ENCODE measurements around the gene CDC34. TPM values are rescaled to one million over a fixed set of nuclear protein-coding genes. Genes with fewer than 3 reads are reported as not detected.

Gene CDC34
- polyA plus RNA-seq, 1 experiment: 34.0 TPM

- Histone ChIP-seq H3K4me3 (ENCODE audit: low read depth, low read length) (no peak overlapping the region), H3K9me3 (ENCODE audit: control insufficient read depth, insufficient read depth, low read length) (no peaks in the 10 kb centered on the region; the same call in 1 of the 2 replicates), H3K27ac (ENCODE audit: low read depth, low read length) (no peak overlapping the region), H3K27me3 (ENCODE audit: control insufficient read depth, insufficient read depth, low read length) (peaks cover 22% of the 10 kb centered on the region)
- TF ChIP-seq CTCF (IDR thresholded peaks at IDR 0.05; ENCODE audit: low read depth, low read length): no peak
- ChIA-PET CTCF (no interaction called here), POLR2A (no interaction called here)
- DNase-seq (ENCODE audit: low read depth, low spot score): no peak
Measured at GRCh38 chr19:591099-591958, 59.8 kb downstream of the CDC34 start.

Other genes with a start within 250 kb of the CDC34 start
- gene PLPP2, start 240.4 kb upstream of the CDC34 start, polyA plus RNA-seq (2011; rRNA removed): 3.9 and 7.5 TPM in 2 replicates
- 14.5 and 25.5 TPM in 2 replicates for gene MIER2, start 187.0 kb upstream of the CDC34 start, polyA plus RNA-seq (2011; rRNA removed)
- 0.05 TPM in 1 of 2 replicates, not detected in the other for gene C2CD4C, start 122.6 kb upstream of the CDC34 start, polyA plus RNA-seq (2011; rRNA removed)
- gene SHC2, start 70.7 kb upstream of the CDC34 start, polyA plus RNA-seq (2011; rRNA removed): 1.3 and 2.2 TPM in 2 replicates
- not detected in 2 replicates for gene MADCAM1, start 35.3 kb upstream of the CDC34 start, polyA plus RNA-seq (2011; rRNA removed)
- 2.6 and 4.1 TPM in 2 replicates for gene TPGS1, start 24.3 kb upstream of the CDC34 start, polyA plus RNA-seq (2011; rRNA removed)
- gene GZMM, start 12.3 kb downstream of the CDC34 start, polyA plus RNA-seq (2011; rRNA removed): not detected in 2 replicates
- gene BSG, start 40.8 kb downstream of the CDC34 start, polyA plus RNA-seq (2011; rRNA removed): 404 and 515 TPM in 2 replicates
- 0.33 and 0.58 TPM in 2 replicates for gene HCN2, start 58.1 kb downstream of the CDC34 start, polyA plus RNA-seq (2011; rRNA removed)
- 15.5 and 21.1 TPM in 2 replicates for gene POLRMT, start 101.8 kb downstream of the CDC34 start, polyA plus RNA-seq (2011; rRNA removed)
- gene FGF22, start 108.1 kb downstream of the CDC34 start, polyA plus RNA-seq (2011; rRNA removed): not detected in 2 replicates
- 1.7 and 3.1 TPM in 2 replicates for gene RNF126, start 131.5 kb downstream of the CDC34 start, polyA plus RNA-seq (2011; rRNA removed)
- 21.2 and 23.2 TPM in 2 replicates for gene FSTL3, start 144.6 kb downstream of the CDC34 start, polyA plus RNA-seq (2011; rRNA removed)
- not detected in 2 replicates for gene PRSS57, start 163.7 kb downstream of the CDC34 start, polyA plus RNA-seq (2011; rRNA removed)
- 1.8 and 2.4 TPM in 2 replicates for gene PALM, start 177.2 kb downstream of the CDC34 start, polyA plus RNA-seq (2011; rRNA removed)
- gene MISP, start 219.4 kb downstream of the CDC34 start, polyA plus RNA-seq (2011; rRNA removed): 0.07 and 0.09 TPM in 2 replicates